ENCODE measurements around the gene SAMD5.

SAMD5 gene

DNA sequence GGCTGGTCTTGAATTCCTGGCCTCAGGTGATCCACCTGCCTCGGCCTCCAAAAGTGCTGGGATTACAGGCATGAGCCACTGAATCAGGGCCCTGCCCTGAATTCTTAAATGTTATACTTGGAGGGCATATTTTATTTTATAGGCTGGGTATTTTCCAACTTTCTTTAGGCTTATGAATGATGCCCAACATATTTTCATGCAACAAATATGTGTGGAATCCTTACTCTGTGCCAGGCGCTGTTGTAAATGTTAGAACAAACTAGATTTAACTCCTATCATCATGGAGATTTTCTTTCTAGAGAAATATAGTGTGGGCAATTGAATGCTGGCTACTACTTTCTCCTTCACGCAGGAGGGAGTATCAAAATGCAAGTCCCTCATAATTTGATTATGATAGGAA lies 71.2 kb downstream of the SAMD5 start:
- ATAC-seq = no peak
- no peak for TF ChIP-seq ZFP30 (CRISPR knock-in tag; IDR thresholded peaks at IDR 0.05)
- TF ChIP-seq, protein P1, sequence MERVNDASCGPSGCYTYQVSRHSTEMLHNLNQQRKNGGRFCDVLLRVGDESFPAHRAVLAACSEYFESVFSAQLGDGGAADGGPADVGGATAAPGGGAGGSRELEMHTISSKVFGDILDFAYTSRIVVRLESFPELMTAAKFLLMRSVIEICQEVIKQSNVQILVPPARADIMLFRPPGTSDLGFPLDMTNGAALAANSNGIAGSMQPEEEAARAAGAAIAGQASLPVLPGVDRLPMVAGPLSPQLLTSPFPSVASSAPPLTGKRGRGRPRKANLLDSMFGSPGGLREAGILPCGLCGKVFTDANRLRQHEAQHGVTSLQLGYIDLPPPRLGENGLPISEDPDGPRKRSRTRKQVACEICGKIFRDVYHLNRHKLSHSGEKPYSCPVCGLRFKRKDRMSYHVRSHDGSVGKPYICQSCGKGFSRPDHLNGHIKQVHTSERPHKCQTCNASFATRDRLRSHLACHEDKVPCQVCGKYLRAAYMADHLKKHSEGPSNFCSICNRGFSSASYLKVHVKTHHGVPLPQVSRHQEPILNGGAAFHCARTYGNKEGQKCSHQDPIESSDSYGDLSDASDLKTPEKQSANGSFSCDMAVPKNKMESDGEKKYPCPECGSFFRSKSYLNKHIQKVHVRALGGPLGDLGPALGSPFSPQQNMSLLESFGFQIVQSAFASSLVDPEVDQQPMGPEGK (CRISPR knock-in tag; IDR thresholded peaks at IDR 0.05; ENCODE audit: borderline replicate concordance) = no peak
- no peak for TF ChIP-seq ZFP3 (CRISPR knock-in tag; IDR thresholded peaks at IDR 0.05)
- no peak for TF ChIP-seq ZNF565 (CRISPR knock-in tag; conservative IDR thresholded peaks at IDR 0.05; ENCODE audit: low read depth)
- TF ChIP-seq RARB (CRISPR knock-in tag; IDR thresholded peaks at IDR 0.05) = no peak
- TF ChIP-seq ZNF8 (CRISPR knock-in tag; IDR thresholded peaks at IDR 0.05) = no peak
- TF ChIP-seq, protein P2, sequence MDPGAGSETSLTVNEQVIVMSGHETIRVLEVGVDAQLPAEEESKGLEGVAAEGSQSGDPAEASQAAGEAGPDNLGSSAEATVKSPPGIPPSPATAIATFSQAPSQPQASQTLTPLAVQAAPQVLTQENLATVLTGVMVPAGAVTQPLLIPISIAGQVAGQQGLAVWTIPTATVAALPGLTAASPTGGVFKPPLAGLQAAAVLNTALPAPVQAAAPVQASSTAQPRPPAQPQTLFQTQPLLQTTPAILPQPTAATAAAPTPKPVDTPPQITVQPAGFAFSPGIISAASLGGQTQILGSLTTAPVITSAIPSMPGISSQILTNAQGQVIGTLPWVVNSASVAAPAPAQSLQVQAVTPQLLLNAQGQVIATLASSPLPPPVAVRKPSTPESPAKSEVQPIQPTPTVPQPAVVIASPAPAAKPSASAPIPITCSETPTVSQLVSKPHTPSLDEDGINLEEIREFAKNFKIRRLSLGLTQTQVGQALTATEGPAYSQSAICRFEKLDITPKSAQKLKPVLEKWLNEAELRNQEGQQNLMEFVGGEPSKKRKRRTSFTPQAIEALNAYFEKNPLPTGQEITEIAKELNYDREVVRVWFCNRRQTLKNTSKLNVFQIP (CRISPR knock-in tag; IDR thresholded peaks at IDR 0.05; ENCODE audit: borderline replicate concordance, low read depth) = no peak
- no peak for TF ChIP-seq TSHZ2 (CRISPR knock-in tag; IDR thresholded peaks at IDR 0.05)
- TF ChIP-seq PPARA (CRISPR knock-in tag; IDR thresholded peaks at IDR 0.05; ENCODE audit: borderline replicate concordance) = no peak
- TF ChIP-seq, protein P3, sequence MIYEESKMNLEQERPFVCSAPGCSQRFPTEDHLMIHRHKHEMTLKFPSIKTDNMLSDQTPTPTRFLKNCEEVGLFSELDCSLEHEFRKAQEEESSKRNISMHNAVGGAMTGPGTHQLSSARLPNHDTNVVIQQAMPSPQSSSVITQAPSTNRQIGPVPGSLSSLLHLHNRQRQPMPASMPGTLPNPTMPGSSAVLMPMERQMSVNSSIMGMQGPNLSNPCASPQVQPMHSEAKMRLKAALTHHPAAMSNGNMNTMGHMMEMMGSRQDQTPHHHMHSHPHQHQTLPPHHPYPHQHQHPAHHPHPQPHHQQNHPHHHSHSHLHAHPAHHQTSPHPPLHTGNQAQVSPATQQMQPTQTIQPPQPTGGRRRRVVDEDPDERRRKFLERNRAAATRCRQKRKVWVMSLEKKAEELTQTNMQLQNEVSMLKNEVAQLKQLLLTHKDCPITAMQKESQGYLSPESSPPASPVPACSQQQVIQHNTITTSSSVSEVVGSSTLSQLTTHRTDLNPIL (CRISPR knock-in tag; IDR thresholded peaks at IDR 0.05; ENCODE audit: low read depth) = no peak
- TF ChIP-seq OSR1 (CRISPR knock-in tag; IDR thresholded peaks at IDR 0.05) = no peak
- TF ChIP-seq GLIS3 (CRISPR knock-in tag; IDR thresholded peaks at IDR 0.05) = no peak
- no peak for TF ChIP-seq BACH2 (CRISPR knock-in tag; IDR thresholded peaks at IDR 0.05; ENCODE audit: borderline replicate concordance)
- no peak for TF ChIP-seq ARNTL (CRISPR knock-in tag; IDR thresholded peaks at IDR 0.05; ENCODE audit: borderline replicate concordance, low read depth)
- no peak for TF ChIP-seq ZC3H10 (CRISPR knock-in tag; IDR thresholded peaks at IDR 0.05)
- TF ChIP-seq TOX (CRISPR knock-in tag; IDR thresholded peaks at IDR 0.05; ENCODE audit: borderline replicate concordance) = no peak
- no peak for TF ChIP-seq CSDC2 (CRISPR knock-in tag; IDR thresholded peaks at IDR 0.05)
- TF ChIP-seq ISL1 (CRISPR knock-in tag; IDR thresholded peaks at IDR 0.05) = no peak

DNA sequence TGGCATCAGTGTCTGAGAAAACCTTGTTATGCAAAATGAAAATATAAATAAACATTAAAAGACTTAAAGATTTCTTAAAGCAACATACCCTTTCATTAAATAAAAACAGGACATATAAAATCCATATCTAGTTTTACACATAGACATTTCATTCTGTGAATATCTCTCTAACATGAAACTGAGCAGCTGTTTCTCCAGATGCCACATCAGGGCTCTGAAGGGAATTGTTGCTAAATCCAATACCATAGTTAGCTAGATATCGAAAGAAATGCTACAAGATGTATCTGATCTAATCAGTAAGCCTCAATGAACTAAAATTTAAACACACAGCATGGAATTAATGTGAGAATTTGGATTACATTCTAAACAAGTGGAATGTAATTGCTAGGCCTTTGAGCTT lies 74.5 kb downstream of the SAMD5 start:
- no peak for ATAC-seq
- TF ChIP-seq RARB (CRISPR knock-in tag; IDR thresholded peaks at IDR 0.05) (no peak), ZNF565 (CRISPR knock-in tag; conservative IDR thresholded peaks at IDR 0.05; ENCODE audit: low read depth) (no peak), GLIS3 (CRISPR knock-in tag; IDR thresholded peaks at IDR 0.05) (no peak), ESRRG (CRISPR knock-in tag; IDR thresholded peaks at IDR 0.05) (no peak), BACH2 (CRISPR knock-in tag; IDR thresholded peaks at IDR 0.05; ENCODE audit: borderline replicate concordance) (no peak), TOX (CRISPR knock-in tag; IDR thresholded peaks at IDR 0.05; ENCODE audit: borderline replicate concordance) (no peak), ARNTL (CRISPR knock-in tag; IDR thresholded peaks at IDR 0.05; ENCODE audit: borderline replicate concordance, low read depth) (no peak), CSRNP3 (CRISPR knock-in tag; IDR thresholded peaks at IDR 0.05) (no peak), ZNF70 (CRISPR knock-in tag; IDR thresholded peaks at IDR 0.05) (no peak), ZC3H10 (CRISPR knock-in tag; IDR thresholded peaks at IDR 0.05) (no peak), OSR1 (CRISPR knock-in tag; IDR thresholded peaks at IDR 0.05) (no peak), TSHZ2 (CRISPR knock-in tag; IDR thresholded peaks at IDR 0.05) (no peak), CSDC2 (CRISPR knock-in tag; IDR thresholded peaks at IDR 0.05) (no peak)
- TF ChIP-seq, protein P2 (CRISPR knock-in tag; IDR thresholded peaks at IDR 0.05; ENCODE audit: borderline replicate concordance, low read depth) = no peak
- TF ChIP-seq, protein P3 (CRISPR knock-in tag; IDR thresholded peaks at IDR 0.05; ENCODE audit: low read depth) = no peak
- TF ChIP-seq, protein P1 (CRISPR knock-in tag; IDR thresholded peaks at IDR 0.05; ENCODE audit: borderline replicate concordance) = no peak

All from SK-N-SH treated with all-trans-retinoic acid at 6 μM for 48 hours (cell line).